Caco-2 (cell line): ENCODE data around the gene HYAL1. TPM values are rescaled to one million over a fixed set of nuclear protein-coding genes. Genes with fewer than 3 reads are reported as not detected.

Experiments used
- BruUV-seq: library from RNA; stranded (reverse); fragments of 400-500 nt; replicated peaks from 2 replicates; lab custom pipeline; 2021; lab: Mats Ljungman, UMichigan
- CTCF ChIA-PET: fragments of 300-600 bp; sonication (Branson Sonifier 250); formaldehyde crosslinking; loops from one replicate; lab custom pipeline; 2022; ENCODE audit warnings: antibody characterized with exemption; lab: Charles Lee
- POLR2A ChIA-PET: fragments of 300-600 bp; sonication (Branson Sonifier 250); formaldehyde crosslinking; loops from one replicate; lab custom pipeline; 2022; ENCODE audit warnings: antibody characterized with exemption; lab: Charles Lee
- DNase-seq, 2 experiments: peaks; one replicate each; pipeline versions ENCODE4 v3.0.0 to v3.0.0-alpha.2; 2020 to 2022
- H3K27me3 ChIP-seq: replicated peaks from 2 replicates; pipeline ENCODE4 v1.6.0; 2011; ENCODE audit warnings: low read length; ENCODE audit not compliant: control insufficient read depth, insufficient read depth
- H3K36me3 ChIP-seq: 2 replicates; pipeline ENCODE4 v1.5.1; 2011; ENCODE audit warnings: low read length; ENCODE audit not compliant: control insufficient read depth, insufficient read depth
- H3K4me1 ChIP-seq: fragments of 250-450 bp; sonication (Bioruptor Pico); 2 replicates; pipeline ENCODE4 v1.5.1; 2020; ENCODE audit warnings: mild to moderate bottlenecking
- H3K4me3 ChIP-seq: 2 replicates; pipeline ENCODE4 v1.5.1; 2011; ENCODE audit warnings: low read depth, mild to moderate bottlenecking, control low read depth, low read length
- H3K9me3 ChIP-seq: fragments of 250-450 bp; sonication (Bioruptor Pico); 2 replicates; pipeline ENCODE4 v1.5.1; 2020; ENCODE audit warnings: mild to moderate bottlenecking, moderate library complexity
- H3K27ac Mint-ChIP-seq: one replicate; pipeline ENCODE4 v1.8.0; 2022; ENCODE audit warnings: mixed read lengths; ENCODE audit not compliant: unreplicated experiment
- H3K27me3 Mint-ChIP-seq: one replicate; pipeline ENCODE4 v1.8.0; 2022; ENCODE audit warnings: mixed read lengths; ENCODE audit not compliant: insufficient read depth, unreplicated experiment
- H3K36me3 Mint-ChIP-seq: one replicate; pipeline ENCODE4 v1.8.0; 2022; ENCODE audit warnings: mild to moderate bottlenecking, mixed read lengths; ENCODE audit not compliant: insufficient read depth, unreplicated experiment
- H3K4me1 Mint-ChIP-seq: one replicate; pipeline ENCODE4 v1.8.0; 2022; ENCODE audit warnings: low read depth, mixed read lengths; ENCODE audit not compliant: unreplicated experiment
- H3K4me3 Mint-ChIP-seq: one replicate; pipeline ENCODE4 v1.8.0; 2022; ENCODE audit warnings: mild to moderate bottlenecking, moderate library complexity, mixed read lengths; ENCODE audit not compliant: unreplicated experiment
- H3K9me3 Mint-ChIP-seq: one replicate; pipeline ENCODE4 v1.8.0; 2022; ENCODE audit warnings: mixed read lengths; ENCODE audit not compliant: unreplicated experiment
- intact Hi-C: fragments of 100-400 bp; cut with micrococcal nuclease; formaldehyde crosslinking; loops from one replicate; pipeline ENCODE4 v1.10.0; 2022; ENCODE audit not compliant: unreplicated experiment
- total RNA-seq: library from RNA; stranded (reverse); gene quantifications from 2 replicates; pipeline ENCODE4 v1.2.3, GENCODE V29; 2022
- TF ChIP-seq, protein P1 (sequence below), 2 experiments: fragments of 200-600 bp in 1 of 2; IDR thresholded peaks; 1 replicate in 1 of 2; 2 replicates in 1 of 2; pipeline versions ENCODE4 v1.5.1 to v1.8.0; 2011 to 2022; ENCODE audit warnings: antibody characterized with exemption in 1 of 2, control low read depth in 1 of 2, inconsistent platforms in 1 of 2, low read depth in 1 of 2, low read length in 1 of 2, mild to moderate bottlenecking in 1 of 2, moderate library complexity in 1 of 2; ENCODE audit not compliant: insufficient read depth in 1 of 2, severe bottlenecking in 1 of 2, unreplicated experiment in 1 of 2

Gene HYAL1
- total RNA-seq, 1 experiment from 2014 or later, result 2.3 TPM

DNA sequence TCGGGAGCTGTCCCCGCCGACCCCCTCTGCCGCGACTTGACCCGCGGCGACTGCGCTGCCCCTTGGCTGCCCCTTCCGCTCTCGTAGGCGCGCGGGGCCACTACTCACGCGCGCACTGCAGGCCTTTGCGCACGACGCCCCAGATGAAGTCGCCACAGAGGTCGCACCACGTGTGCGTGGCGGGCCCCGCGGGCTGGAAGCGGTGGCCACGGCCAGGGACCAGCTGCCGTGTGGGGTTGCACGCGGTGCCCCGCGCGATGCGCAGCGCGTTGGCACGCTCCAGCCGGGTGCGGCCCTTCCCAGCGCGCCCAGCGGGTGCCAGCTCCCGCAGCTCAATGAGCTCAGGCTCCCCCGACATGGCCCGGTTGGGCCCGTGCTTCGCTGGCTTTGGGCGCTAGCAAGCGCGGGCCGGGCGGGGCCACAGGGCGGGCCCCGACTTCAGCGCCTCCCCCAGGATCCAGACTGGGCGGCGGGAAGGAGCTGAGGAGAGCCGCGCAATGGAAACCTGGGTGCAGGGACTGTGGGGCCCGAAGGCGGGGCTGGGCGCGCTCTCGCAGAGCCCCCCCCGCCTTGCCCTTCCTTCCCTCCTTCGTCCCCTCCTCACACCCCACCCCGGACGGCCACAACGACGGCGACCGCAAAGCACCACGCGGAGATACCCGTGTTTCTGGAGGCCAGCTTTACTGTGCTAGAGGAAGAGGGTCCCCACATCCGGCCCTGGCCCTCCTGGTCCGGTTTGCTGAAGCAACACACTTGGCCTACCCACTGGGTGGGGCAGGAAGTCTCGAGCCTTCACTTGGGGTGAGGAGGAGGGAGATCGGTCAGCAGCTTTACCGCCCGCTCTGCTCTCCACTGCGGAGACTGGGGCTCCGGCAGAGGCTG lies 37.3 kb upstream of the HYAL1 start, which contains the start of gene RASSF1:
RASSF1 (minus strand) TSS at position 389 of the 882 bp plus-strand sequence; CDS start at position 358, 31 bp downstream.
- H3K36me3 ChIP-seq, result no peaks in the 10 kb centered on the region
- BruUV-seq, result no TSS peak
- Mint-ChIP-seq H3K9me3 (no peaks in the 10 kb centered on the region), H3K36me3 (peaks cover 23% of the 10 kb centered on the region), H3K27me3 (no peaks in the 10 kb centered on the region), H3K4me1 (peaks cover 12% of the 10 kb centered on the region), H3K4me3 (peak within 1 kb of the TSS; percentile 15), H3K27ac (no peak within 1 kb of the TSS)
- intact Hi-C loops, result no loop called here
- no peaks in the 10 kb centered on the region for H3K9me3 ChIP-seq
- H3K4me3 ChIP-seq, result peak within 1 kb of the TSS; percentile 37
- peak in 1 of 2 experiments; percentile 34 for DNase-seq
- ChIA-PET CTCF (interaction anchor here (0.9 kb wide), 1 partner anchor 11 kb away, joined by 3 read pairs; no protein-coding TSS in a partner anchor), POLR2A (no interaction called here)
- TF ChIP-seq, protein P1, sequence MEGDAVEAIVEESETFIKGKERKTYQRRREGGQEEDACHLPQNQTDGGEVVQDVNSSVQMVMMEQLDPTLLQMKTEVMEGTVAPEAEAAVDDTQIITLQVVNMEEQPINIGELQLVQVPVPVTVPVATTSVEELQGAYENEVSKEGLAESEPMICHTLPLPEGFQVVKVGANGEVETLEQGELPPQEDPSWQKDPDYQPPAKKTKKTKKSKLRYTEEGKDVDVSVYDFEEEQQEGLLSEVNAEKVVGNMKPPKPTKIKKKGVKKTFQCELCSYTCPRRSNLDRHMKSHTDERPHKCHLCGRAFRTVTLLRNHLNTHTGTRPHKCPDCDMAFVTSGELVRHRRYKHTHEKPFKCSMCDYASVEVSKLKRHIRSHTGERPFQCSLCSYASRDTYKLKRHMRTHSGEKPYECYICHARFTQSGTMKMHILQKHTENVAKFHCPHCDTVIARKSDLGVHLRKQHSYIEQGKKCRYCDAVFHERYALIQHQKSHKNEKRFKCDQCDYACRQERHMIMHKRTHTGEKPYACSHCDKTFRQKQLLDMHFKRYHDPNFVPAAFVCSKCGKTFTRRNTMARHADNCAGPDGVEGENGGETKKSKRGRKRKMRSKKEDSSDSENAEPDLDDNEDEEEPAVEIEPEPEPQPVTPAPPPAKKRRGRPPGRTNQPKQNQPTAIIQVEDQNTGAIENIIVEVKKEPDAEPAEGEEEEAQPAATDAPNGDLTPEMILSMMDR (IDR thresholded peaks at IDR 0.05; ENCODE audit: insufficient read depth in 1 of 2, low read depth in 1 of 2, low read length in 1 of 2, severe bottlenecking in 1 of 2, unreplicated experiment in 1 of 2), result no peak
- H3K27me3 ChIP-seq, result no peaks in the 10 kb centered on the region
- peaks cover 12% of the 10 kb centered on the region for H3K4me1 ChIP-seq

DNA sequence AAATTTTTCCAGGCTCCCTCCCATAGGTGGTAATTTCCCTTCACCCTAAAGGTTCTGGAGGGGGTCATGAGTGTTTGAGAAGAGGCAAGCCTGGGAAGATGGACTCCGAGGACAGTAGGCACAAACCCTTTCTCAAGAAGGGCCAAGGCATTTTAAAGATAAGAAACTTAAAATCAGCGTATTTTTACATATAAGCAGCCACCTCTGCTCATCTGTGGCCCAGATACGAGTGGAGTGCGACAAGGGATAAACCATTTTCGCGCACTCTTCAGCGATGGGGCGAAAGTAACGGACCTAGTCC lies 36.7 kb upstream of the HYAL1 start:
- Histone ChIP-seq H3K27me3 (no peaks in the 10 kb centered on the region), H3K4me3 (peak overlapping the region; percentile 37), H3K36me3 (no peaks in the 10 kb centered on the region), H3K4me1 (peaks cover 16% of the 10 kb centered on the region), H3K9me3 (no peaks in the 10 kb centered on the region)
- TF ChIP-seq, protein P1 (IDR thresholded peaks at IDR 0.05; ENCODE audit: insufficient read depth in 1 of 2, low read depth in 1 of 2, low read length in 1 of 2, severe bottlenecking in 1 of 2, unreplicated experiment in 1 of 2), result no peak
- Mint-ChIP-seq H3K4me1 (peaks cover 11% of the 10 kb centered on the region), H3K4me3 (peak overlapping the region; percentile 15), H3K9me3 (no peaks in the 10 kb centered on the region), H3K27me3 (no peaks in the 10 kb centered on the region), H3K27ac (no peak overlapping the region), H3K36me3 (peaks cover 29% of the 10 kb centered on the region)
- DNase-seq, result no peak
- intact Hi-C loops, result no loop called here
- BruUV-seq, result no TSS peak
- CTCF ChIA-PET, result interaction anchor here (0.9 kb wide), 1 partner anchor 11 kb away, joined by 3 read pairs; no protein-coding TSS in a partner anchor
- POLR2A ChIA-PET, result no interaction called here

DNA sequence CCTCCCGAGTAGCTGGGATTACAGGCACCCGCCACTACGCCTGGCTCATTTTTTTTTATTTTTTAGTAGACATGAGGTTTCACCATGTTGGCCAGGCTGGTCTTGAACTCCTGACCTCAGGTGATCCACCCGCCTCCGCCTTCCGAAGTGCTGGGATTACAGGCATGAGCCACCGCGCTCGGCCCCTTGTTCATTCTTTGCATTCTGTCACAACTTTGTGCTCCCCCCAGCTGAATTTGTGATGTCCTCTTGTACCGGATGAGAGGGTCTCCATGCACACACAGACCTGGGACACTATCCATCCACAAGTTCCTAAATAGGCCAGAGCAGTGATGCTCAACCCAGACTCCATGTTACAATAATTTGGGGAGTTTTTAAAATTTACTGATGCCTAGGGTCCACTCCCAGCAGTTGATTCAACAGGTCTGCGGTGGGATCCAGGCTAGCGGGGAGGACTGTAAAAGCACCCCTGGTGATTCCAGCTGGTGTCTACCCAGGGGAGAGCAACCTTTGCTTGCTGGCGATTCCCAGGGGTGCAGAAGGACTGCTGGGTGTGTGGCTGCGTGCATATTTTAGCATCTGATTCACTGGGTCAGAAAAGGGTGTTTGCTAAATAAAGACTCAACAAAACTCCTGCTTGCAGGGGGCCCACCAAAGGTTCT lies 36.2 kb upstream of the HYAL1 start:
- H3K27me3 ChIP-seq, result no peaks in the 10 kb centered on the region
- Mint-ChIP-seq H3K36me3 (peaks cover 33% of the 10 kb centered on the region), H3K9me3 (no peaks in the 10 kb centered on the region), H3K4me1 (peaks cover 11% of the 10 kb centered on the region), H3K27me3 (no peaks in the 10 kb centered on the region), H3K27ac (no peak overlapping the region), H3K4me3 (peak overlapping the region; percentile 15)
- H3K36me3 ChIP-seq, result no peaks in the 10 kb centered on the region
- ChIA-PET CTCF (no interaction called here), POLR2A (no interaction called here)
- intact Hi-C loops, result no loop called here
- H3K9me3 ChIP-seq, result no peaks in the 10 kb centered on the region
- H3K4me1 ChIP-seq, result peaks cover 16% of the 10 kb centered on the region
- BruUV-seq, result no TSS peak
- TF ChIP-seq, protein P1 (IDR thresholded peaks at IDR 0.05; ENCODE audit: insufficient read depth in 1 of 2, low read depth in 1 of 2, low read length in 1 of 2, severe bottlenecking in 1 of 2, unreplicated experiment in 1 of 2), result no peak
- DNase-seq, result no peak
- H3K4me3 ChIP-seq, result no peak overlapping the region
